ENCODE results near the gene HEPACAM.
"Not testable (repeated sequence)": the region's sequence is repeated elsewhere in the genome, so short reads cannot be mapped to it uniquely, and the experiment has no call there.

HEPACAM gene, protein sequence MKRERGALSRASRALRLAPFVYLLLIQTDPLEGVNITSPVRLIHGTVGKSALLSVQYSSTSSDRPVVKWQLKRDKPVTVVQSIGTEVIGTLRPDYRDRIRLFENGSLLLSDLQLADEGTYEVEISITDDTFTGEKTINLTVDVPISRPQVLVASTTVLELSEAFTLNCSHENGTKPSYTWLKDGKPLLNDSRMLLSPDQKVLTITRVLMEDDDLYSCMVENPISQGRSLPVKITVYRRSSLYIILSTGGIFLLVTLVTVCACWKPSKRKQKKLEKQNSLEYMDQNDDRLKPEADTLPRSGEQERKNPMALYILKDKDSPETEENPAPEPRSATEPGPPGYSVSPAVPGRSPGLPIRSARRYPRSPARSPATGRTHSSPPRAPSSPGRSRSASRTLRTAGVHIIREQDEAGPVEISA

DNA sequence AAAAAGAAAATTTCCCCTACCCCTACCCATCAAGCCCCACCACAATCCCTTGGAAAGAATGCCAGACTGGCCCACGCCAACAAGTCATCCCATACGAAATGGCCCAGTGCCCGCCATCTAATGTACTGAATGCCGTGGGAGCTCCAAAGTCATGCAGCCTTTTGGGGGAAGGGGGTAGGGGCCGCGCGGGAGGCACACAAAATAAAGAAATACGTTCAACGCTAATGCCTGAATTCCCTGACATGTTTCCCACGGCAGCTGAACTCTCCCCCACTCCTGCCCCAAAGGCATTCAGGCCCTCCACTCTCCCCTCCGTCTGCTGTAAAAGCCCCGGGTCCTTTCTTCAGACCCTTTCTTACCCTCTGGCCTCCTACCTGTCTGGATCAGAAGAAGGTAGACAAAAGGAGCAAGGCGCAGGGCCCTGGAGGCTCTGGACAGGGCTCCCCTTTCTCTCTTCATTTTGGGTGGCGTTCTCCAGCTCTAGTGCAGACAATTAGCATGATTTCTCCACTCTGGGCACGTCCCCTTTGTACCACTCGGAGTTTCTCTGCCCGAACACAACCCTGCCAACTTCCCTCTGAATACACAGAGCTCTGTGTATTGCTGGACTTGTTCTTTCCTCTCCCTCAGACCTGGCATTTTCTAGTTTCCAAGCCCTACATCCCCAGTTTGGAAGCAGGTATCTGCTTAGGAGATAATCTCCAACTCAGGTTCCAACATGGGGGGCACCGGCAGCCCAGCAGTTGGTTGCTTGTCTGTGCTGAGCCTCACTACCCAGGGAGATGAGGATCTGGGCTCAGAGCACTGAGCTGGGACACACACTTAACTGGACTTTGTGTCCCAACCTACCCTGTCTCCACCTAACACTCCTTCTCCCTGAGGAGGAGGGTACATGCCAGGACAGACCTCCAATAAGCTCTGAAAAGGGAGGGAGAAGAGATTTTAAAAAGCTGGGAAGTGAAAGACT lies at the start of gene HEPACAM:
Gene HEPACAM, minus strand, starts transcription at position 500 of the 967 bp plus-strand sequence. Its CDS starts 41 bp downstream, at position 459.
- no peak for FAIRE-seq

DNA sequence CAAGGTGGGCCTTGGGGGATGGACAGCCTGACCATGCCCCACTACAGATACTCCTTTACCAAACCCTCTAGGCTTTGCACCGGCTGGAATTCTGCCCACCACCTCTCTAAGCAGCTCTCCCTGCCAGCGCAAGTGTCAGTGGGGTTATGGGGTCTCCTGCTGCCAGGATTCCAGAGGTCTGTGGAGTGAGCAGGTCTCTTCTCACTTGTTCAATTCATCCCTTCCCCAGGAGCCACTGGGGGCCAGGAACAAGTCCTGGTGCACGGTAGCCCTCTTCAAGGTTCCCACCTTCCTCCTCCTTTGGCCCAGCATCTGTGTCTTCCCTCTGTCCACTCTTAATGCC lies 48.6 kb upstream of the HEPACAM start:
- no peak for FAIRE-seq

DNA sequence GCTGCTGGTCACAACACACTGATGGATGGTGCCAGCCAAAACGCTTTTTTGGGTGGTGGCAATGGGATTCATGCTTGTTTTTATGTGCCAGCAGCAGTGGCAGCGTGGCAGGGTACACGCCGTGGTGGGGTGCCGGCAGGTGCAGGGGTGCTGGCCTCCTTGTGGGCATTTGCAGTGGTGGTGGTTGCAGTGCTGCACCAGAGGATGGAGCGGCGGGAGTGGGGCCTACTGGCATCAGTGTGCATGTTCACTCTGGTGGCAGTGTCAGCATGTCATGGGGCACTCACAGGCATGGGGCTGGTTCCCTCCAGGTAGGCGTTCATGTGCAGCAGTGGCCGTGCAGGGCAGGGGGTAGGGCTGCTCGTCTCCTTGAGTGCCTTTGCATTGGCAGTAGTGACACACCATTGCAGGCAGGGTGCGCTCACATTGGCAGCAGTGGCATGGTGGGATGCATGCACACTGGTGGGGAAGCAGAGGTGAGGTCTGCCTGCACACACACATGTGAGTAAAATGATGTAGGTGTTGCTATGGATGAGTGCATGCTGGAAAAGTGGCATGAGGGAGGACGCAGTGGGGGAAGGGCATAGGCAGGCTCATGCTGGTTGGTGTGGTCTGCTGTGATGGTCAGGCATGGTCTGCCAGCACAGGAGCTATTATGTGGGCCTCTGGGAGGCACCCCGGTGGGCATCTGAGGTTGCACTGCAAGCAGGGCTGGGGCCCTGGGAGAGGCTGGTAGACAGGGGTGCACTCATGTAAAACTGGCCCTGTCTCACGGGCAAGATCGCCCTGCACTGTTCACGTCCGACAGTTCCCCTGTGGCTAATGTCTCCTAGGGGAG lies 48.0 kb upstream of the HEPACAM start:
- FAIRE-seq: no peak

DNA sequence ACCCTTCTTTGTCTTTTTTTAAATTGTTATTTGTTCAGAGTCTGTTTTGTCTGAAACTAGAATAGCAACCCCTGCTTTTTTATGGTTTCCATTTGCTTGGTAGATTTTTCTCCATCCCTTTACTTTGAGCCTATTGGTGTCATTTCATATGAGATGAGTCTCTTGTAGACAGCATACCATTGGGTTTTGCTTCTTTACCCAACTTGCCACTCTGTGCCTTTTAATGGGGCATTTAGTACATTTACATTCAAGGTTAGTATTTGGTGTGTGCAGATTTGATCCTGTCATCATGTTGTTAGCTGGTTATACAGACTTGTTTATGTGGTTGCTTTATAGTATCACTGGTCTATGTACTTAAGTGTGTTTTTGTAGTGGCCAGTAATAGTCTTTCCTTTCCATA lies 46.2 kb upstream of the HEPACAM start:
- FAIRE-seq: no peak

DNA sequence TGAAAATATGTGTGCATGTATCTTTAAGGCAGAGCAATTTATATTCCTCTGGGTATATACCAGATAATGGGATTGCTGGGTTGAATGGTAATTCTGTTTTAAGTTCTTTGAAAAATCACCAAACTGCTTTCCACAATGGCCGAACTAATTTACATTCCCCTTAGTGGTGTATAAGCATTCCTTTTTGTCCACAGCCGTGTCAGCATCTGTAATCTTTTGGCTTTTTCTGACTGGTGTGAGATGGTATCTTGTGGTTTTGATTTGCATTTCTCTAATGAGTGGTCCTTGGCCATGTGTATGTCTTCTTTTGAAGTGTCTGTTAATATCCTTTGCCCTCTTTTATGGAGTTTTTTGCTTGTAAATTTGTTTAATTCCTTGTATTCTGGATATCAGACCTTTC lies 42.5 kb upstream of the HEPACAM start:
- no peak for FAIRE-seq

DNA sequence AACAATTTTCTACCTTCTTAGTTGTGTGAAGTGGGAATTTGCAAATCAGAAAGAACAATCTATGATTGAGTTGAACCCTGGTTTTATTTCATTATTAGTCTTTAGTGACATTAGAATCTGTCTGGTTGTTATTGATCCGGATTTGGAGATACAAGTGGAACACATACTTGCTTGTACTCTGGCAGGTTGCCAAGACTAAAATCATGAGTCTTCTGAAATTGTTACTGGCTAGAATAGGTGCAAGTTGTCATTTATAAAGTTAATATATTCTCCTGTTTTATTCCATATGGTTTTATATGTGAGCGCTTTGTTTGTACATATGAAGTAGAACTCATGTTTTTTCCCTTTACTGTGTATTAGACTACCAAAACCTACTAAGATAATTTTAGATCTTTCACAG lies 41.2 kb upstream of the HEPACAM start:
- FAIRE-seq: no peak

DNA sequence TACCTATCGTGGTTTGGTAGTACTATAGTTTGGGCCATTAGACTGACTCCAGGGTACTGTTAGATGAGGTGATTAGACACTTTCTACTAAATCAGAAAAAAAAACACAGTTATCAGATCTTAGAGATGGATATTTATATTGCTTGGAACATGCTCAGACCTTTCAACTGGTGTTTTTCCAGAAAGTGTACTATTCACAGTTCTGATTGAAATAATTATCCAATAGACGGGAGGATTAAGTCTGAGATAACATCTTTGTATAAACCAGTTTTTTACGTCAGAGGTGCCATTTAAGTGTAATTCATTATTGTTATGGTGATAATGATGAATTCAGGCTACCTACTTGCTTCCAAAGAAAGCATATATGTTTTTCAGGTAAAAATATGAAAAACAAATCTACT lies 40.7 kb upstream of the HEPACAM start:
- no peak for FAIRE-seq

DNA sequence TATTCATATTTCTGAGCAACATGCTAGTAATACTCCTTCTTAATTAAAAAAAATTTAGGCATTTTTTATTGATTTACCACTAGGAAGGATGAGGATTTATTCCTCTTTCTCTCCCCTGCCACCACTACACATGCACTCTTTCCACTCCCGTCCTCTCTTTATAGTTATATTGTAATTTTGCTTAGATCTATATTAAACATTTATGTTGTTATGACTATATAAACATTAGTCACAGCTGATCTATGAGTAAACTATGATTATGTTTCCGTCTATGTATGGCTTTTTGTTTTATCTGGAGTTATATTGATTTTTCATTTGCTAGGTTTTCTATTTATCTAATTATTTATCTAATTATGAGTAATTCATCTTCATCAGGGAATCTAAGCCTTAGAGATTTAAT lies 36.0 kb upstream of the HEPACAM start:
- FAIRE-seq: no peak

DNA sequence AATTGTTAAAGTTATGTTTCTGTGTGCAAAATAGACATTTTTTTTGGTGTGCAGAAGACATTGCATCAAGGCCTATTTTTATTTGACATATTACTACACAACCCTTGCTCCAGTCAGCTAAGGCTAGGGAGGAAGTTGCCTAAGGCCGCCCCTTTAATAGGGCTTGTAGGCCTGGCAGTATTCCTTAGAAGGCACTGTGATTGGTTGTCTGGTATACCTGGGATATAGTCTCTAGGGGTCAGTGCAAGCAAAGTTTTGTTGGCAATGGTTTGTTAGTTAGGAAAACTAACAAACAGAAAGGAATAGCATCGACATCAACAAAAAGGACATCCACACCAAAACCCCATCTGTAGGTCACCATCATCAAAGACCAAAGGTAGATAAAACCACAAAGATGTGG lies 35.1 kb upstream of the HEPACAM start:
- FAIRE-seq: no peak

DNA sequence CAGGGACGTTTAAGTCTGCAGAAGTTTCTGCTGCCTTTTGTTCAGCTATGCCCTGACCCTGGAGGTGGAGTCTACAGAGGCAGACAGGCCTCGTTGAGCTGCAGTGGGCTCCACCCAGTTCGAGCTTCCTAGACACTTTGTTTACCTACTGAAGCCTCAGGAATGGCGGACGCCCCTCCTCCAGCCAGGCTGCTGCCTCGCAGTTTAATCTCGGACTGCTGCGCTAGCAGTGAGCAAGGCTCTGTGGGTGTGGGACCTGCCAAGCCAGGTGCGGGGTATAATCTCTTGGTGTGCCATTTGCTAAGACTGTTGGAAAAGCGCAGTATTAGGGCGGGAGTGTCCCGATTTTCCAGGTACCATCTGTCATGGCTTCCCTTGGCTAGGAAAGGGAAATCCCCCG lies 32.4 kb upstream of the HEPACAM start:
- not testable (repeated sequence) for FAIRE-seq

DNA sequence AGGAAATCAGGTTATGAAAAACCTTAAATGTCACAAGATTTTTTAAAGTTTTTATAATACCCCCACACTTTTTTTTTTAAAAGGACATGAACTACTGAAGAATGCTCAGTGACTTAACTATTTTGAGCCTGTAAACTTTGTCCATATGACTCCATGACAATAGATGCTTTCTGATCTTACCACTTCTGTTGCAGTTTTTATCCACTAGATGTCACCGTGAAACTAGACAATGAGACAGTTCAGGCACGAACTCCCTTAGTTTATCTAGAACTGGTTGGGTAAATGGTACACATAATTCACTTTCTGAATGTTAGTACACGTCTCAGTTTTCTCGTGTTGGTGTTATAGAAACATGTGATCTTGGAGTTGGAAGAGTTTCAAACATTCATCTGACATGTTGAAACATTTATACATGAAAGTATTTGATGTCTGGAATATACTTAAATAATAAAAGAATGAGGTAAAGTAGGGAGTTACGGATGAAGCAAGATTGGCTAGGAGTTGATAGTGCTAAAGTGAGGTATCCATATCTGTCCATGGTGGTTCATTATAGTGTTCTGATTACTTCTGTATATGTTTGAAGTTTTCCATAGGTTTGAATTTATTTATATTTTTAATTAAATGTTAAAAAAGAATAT lies 26.2 kb upstream of the HEPACAM start:
- peak; percentile 93 for FAIRE-seq

DNA sequence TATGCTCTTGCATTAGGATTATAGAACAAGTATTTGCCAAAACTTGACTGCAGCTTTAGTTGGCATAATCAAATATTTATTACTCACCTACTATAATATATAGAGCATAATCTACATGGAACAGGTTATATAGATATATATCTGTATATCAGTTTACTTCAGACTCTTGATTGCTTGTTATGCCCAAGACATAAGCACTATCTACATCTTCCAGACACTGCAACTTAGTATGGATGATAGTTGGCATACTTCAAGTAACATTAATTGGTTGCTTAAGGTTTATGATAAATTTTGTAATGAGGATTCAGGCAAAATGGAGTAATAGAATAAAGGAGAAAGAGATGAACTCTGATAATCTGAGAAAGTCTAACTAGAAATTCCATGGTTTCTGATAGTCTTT lies 19.2 kb upstream of the HEPACAM start:
- FAIRE-seq: no peak

DNA sequence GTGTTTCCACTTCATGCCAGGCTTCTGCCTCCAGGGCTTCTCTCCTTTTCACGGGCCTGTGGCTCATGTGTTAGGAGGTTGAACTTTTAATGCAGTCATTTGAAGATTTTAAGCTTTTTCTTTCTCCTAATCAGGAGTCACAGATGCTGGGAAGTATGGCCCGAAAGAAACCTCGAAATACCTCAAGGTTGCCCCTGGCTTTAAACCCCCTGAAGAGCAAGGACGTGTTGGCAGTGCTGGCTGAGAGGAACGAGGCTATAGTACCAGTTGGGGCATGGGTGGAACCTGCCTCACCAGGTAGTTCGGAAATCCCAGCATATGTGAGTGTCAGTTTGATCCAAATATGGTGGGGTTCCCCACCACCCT lies 18.7 kb upstream of the HEPACAM start:
- FAIRE-seq: no peak

DNA sequence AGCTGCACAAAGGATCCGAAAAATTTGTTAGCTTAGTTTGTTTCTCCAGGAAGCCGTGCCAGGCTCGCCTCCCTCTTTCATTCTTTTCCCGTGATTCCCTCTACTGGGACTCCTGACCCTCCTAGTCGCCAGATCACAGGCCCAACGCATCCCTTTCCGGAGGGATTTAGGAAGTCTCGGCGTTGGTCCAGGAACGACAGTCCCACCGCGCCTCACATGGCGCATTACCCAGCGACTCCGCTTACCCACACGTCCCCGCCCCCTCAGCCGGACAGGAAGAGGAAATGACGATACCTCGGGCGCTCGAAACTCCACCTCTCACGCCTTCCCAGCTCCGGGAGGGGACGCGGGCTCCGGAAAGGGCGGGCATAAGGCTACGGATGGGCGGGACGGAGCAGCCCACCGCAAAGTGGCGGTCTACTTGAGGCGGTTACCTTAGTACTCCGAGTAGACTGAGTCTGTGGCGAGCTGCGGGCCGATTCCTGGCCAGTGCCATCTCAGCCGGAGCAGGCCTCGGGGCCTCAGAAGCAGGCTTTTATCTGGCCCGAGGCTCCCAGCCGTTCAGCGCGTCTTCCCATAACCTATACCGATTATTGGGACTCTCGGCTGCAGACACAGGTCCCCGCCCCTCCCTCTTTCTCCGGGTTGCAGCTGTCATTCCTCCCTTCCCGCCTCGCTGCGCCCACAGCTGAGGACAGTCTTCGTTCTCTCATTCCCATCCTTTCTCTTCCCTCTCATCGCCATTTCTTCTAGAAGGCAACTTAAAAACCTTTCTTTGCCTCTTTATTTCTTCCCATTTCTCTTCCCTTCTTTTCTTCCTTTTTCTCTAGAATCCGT lies 18.1 kb upstream of the HEPACAM start, which contains the start of gene CCDC15:
Gene CCDC15, plus strand, starts transcription at position 450 of the 837 bp plus-strand sequence. CDS start 531 bp downstream, outside the sequence.
- peak; percentile 98 for FAIRE-seq

DNA sequence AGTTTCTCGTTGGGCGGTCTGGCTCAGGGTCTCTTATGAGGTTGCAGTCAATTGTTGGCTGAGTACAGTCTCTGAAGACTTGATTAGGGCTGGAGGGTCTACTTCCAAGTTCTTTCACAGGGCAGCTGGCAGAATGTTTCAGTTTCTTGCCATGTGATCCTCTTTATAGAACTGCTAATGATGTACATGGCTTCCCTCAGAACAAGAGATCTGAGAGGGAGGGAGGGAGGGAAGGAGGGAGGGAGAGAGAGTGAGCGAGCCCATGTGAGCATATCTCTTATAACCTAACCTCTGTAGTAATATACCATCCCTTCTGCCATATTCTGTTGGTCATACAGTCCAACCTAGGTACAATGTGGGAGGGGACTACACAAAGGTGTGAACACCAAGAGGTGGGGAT lies 15.5 kb upstream of the HEPACAM start:
- no peak for FAIRE-seq

DNA sequence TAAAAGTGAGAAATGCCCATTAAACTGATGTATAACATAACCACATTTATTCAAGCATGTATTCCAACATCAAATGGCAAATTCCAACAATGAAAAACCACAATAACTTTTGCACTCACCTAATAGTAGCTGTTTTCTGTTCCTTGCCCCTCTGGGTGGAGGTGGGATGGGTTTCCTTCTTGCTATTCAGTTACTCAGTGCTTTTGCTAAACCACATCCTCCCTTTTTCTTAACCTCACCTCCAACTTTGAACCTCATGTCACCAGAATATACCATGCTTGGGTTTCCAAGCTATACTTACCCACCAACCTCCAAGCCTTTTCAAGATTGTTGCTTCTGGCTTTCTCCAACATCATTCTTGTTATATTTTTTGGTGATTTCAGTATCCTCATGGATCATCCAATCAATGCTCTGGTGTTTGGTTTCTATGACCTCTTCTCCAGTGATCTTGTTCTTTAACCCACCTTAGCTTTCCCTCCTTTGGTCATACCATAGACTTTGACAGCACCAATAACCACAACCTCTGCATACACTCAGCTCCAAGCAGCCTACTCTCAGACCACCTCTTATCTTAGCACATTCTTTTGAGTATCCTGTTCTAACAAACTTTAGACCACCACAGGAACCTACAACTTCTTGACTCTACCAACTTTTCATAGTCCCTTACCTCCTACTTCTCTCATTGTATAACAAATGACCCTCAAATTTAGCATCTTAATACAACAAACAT lies 14.9 kb upstream of the HEPACAM start:
- no peak for FAIRE-seq

DNA sequence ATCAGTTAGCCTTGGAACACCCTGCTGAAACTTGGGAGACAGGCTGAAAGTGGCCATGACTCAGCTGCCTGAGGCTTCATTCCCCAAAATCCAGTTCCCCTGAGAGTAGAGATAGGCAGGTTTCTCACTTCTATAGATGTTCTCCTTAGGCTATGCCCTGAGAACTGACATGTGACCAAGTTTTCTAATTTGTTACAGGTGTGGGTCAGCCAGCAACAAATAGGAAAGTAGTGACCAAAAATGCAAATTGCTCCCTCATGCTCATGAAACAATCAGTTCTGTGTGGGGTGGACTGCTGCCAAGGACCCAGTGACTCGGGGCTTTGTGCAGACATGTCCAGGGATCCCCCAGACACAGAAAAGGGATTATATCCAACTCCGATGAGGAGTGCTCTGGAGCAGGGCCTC lies 10.9 kb upstream of the HEPACAM start:
- FAIRE-seq: no peak

DNA sequence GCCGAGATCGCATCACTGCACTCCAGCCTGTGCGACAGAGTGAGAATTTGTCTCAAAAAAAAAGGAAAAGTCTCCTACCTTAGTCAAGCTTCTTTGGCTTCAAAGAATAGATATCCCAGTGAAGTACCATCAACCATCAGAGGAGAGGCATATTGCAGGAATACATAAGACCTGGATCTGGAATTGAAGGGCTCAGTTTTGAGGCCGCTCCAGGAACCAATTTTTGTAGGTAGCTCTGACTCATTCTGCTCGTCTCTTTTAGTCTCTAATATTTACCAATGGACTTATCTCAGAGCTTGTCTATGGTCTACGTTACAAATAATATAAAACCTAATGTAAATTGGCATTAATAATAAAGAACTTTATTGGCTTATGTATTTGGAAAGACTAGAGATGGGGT lies 10.0 kb upstream of the HEPACAM start:
- no peak for FAIRE-seq

DNA sequence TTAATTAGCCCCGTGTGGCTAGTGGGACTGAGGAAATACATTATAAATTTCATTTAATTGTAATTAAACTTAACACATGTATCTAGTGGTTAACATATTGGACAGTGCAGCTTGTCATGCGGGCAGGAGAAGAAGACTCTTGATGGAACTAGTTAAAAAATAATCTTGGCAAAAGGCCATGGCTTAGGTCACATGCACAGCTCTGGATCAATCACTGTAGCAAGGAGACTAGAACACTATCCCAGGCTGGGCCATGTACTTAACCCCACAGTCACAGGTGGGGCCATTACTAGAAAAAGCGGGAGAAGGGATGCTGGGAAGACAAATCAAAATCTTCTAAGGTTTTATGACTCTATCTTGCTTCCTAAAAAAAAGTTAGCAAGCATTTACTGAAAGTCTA lies 8.7 kb upstream of the HEPACAM start:
- FAIRE-seq: no peak

DNA sequence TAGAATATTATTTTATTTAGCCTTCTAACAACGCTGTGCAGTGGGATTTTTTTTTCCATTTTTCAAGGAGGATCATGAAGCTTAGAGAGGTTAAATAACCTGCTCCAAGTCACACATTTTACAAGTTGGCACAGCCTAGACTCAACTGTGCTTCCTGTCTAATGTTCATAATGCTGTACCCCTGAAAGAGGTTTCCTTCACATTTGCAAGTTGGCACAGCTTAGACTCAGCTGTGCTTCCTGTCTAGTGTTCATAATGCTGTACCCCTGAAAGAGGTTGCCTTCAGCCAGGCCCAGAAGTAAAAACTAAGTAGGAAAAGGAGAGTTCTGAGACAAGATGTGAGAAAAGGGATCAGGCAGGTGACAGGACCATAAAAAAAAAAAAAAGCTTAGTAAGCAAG lies 7.9 kb upstream of the HEPACAM start:
- no peak for FAIRE-seq

DNA sequence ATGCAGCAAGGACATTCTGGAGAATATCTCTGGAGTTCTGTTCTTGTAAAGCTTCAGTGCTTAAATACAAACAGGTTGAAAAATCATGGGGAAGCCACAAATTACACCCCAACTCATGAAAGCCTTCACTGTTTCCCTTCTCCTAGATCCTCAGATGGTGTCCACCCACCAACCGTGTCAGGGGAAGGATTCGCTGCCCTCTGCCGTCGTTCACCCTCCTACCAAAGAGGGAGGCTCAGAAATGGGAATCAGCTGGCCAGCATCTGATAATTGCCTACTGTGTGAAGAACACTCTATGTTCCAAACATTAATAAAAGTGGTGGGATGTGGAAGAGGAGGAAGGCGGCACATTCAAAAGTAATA lies 7.4 kb upstream of the HEPACAM start:
- no peak for FAIRE-seq

All from G401.6 (cell line).